Psoas muscle (tissue), 8 donors: ENCODE data around the gene GRIN2A. TPM values are rescaled to one million over a fixed set of nuclear protein-coding genes. Genes with fewer than 3 reads are reported as not detected.

Experiments
- ATAC-seq, 4 donors: fragments of 200-7000 bp; cut with Tn5 transposase; one replicate each; pipeline ENCODE4 v1.9.1; 2020; ENCODE audit warnings: moderate library complexity in 3 of 4, mild to moderate bottlenecking in 2 of 4
- DNase-seq, 2 donors: peaks; one replicate each; pipeline ENCODE4 v3.0.0-alpha.2; 2020
- H3K27ac ChIP-seq: fragments of 200-600 bp; one replicate; pipeline ENCODE4 v1.8.0; 2022
- H3K27me3 ChIP-seq, 3 donors: fragments of 200-600 bp in 1 of 3; one replicate each; pipeline versions ENCODE4 v1.6.1 to v1.8.0; 2013 to 2022; ENCODE audit warnings: low read length in 2 of 3, mild to moderate bottlenecking in 2 of 3, moderate library complexity in 1 of 3; ENCODE audit not compliant: insufficient read depth in 3 of 3
- H3K36me3 ChIP-seq, 2 donors: fragments of 200-600 bp in 1 of 2; one replicate each; pipeline versions ENCODE4 v1.6.1 to v1.8.0; 2013 to 2022; ENCODE audit warnings: low read depth in 1 of 2, mild to moderate bottlenecking in 1 of 2, moderate library complexity in 1 of 2; ENCODE audit not compliant: insufficient read depth in 1 of 2
- H3K4me1 ChIP-seq: fragments of 200-600 bp; one replicate; pipeline ENCODE4 v1.8.0; 2022
- H3K4me3 ChIP-seq: fragments of 200-600 bp; one replicate; pipeline ENCODE4 v1.8.0; 2022; ENCODE audit warnings: mild to moderate bottlenecking
- H3K9me3 ChIP-seq: fragments of 200-600 bp; one replicate; pipeline ENCODE4 v1.8.0; 2022
- CTCF ChIP-seq: fragments of 200-600 bp; IDR thresholded peaks from one replicate; pipeline ENCODE4 v1.8.0; 2022; ENCODE audit warnings: antibody characterized with exemption
- WGBS, 3 donors: extraction: QIAGEN DNeasy Blood & Tissue Kit; methylation state at CpG; one replicate each; pipeline versions ENCODE4 v1.1.6 to v1.1.7; 2013; 5-methylcytosine and 5-hydroxymethylcytosine counted together
- intact Hi-C, 2 donors: fragments of 100-400 bp; cut with DNase I; formaldehyde crosslinking; loops; one replicate each; pipeline versions ENCODE4 v1.11.0 to v1.14.2; 2022
- polyA plus RNA-seq, 3 donors: library from polyadenylated mRNA; stranded (reverse); fragments of 200-250 nt; gene quantifications; one replicate each; pipeline ENCODE4 v1.2.3, GENCODE V29; 2013
- total RNA-seq, 4 donors: library from RNA; stranded (reverse); fragmentation: NEBNext Ultra II Directional in 2 of 4; extraction: Animal tissue kit (Norgen Biotek cat#: 25700) in 2 of 4; gene quantifications; one replicate each; pipeline versions ENCODE4 v1.2.1 to v1.2.4, GENCODE V29; 2021 to 2023
- donor health status: healthy with polysubstance abuse.
- donor health status: DM: no; HTN: no; CAD: no; lungs with moderate emphysema.
- donor health status: Bipolar disorder and iron deficiency.
- donor health status: healthy.
- donor health status: DM: yes; HTN: yes; CAD: no.
- donor health status: DM: no; HTN: no; CAD: no.
- donor health status: DM: no; HTN: no; CAD: no.
- donor health status: DM: yes; HTN: yes; CAD: no.

The GRIN2A gene
- total and polyA plus RNA-seq, 7 donors, result 0.01 to 0.62 (median 0.17) TPM; not detected in 2

- intact Hi-C loops, result no loop called here
- ATAC-seq (no peak), DNase-seq (no peak)
- no peak for TF ChIP-seq CTCF
- Histone ChIP-seq H3K4me3 (no peak overlapping the region), H3K4me1 (no peaks in the 10 kb centered on the region), H3K36me3 (no peaks in the 10 kb centered on the region), H3K27ac (no peak overlapping the region), H3K27me3 (no peaks in the 10 kb centered on the region), H3K9me3 (no peaks in the 10 kb centered on the region)
These were observed 252.9 kb downstream of the GRIN2A start for GRCh38 chr16:9929313-9929712.

GRCh38 chr16:9922441-9922840 is 259.8 kb downstream of the GRIN2A start:
- H3K4me1 ChIP-seq, result no peaks in the 10 kb centered on the region
- peaks cover 0 to 3% (median 2%) of the 10 kb centered on the region in 3 donors for H3K27me3 ChIP-seq
- H3K36me3 ChIP-seq, result no peaks in the 10 kb centered on the region
- H3K27ac ChIP-seq, result no peak overlapping the region
- H3K4me3 ChIP-seq, result no peak overlapping the region
- ATAC-seq, result no peak
- intact Hi-C loops, result no loop called here
- TF ChIP-seq CTCF, result no peak
- 32 to 43% (median 34%) methylated on average over 4 of the region's 4 CpGs for WGBS, 3 donors
- H3K9me3 ChIP-seq, result no peaks in the 10 kb centered on the region
- DNase-seq, result no peak

- peaks cover 0 to 3% (median 2%) of the 10 kb centered on the region in 3 donors for H3K27me3 ChIP-seq
- H3K36me3 ChIP-seq, result no peaks in the 10 kb centered on the region
- WGBS, 3 donors, result 86 to 93% (median 90%) methylated on average over 1 of the region's 1 CpG
- intact Hi-C loops, result no loop called here
- H3K4me1 ChIP-seq, result no peaks in the 10 kb centered on the region
- ATAC-seq, result no peak
- DNase-seq, result no peak
- H3K9me3 ChIP-seq, result no peaks in the 10 kb centered on the region
- H3K4me3 ChIP-seq, result no peak overlapping the region
- no peak overlapping the region for H3K27ac ChIP-seq
- TF ChIP-seq CTCF, result no peak
These were observed 260.2 kb downstream of the GRIN2A start for GRCh38 chr16:9921997-9922396.

GRCh38 chr16:9919460-9919859 is 262.8 kb downstream of the GRIN2A start:
- ATAC-seq (no peak), DNase-seq (no peak)
- TF ChIP-seq CTCF, result no peak
- WGBS, 3 donors, result 66 to 77% (median 67%) methylated on average over 3 of the region's 3 CpGs
- H3K9me3 ChIP-seq, result no peaks in the 10 kb centered on the region
- no peak overlapping the region for H3K4me3 ChIP-seq
- intact Hi-C loops, result loop anchor here in 1 of 2 donors (10.0 kb wide), 1 partner anchor 125 kb away; no protein-coding TSS in a partner anchor
- no peaks in the 10 kb centered on the region for H3K4me1 ChIP-seq
- H3K27me3 ChIP-seq, result peaks cover 0 to 3% (median 2%) of the 10 kb centered on the region in 3 donors
- no peak overlapping the region for H3K27ac ChIP-seq
- H3K36me3 ChIP-seq, result no peaks in the 10 kb centered on the region

- ATAC-seq (no peak), DNase-seq (no peak)
- intact Hi-C loops, result loop anchor here in 1 of 2 donors (10.0 kb wide), 1 partner anchor 123 kb away; no protein-coding TSS in a partner anchor
- no peak overlapping the region for H3K4me3 ChIP-seq
- no peak overlapping the region for H3K27ac ChIP-seq
- WGBS, 3 donors, result 69 to 76% (median 71%) methylated on average over 6 of the region's 6 CpGs
- peaks cover 0 to 3% (median 2%) of the 10 kb centered on the region in 3 donors for H3K27me3 ChIP-seq
- no peaks in the 10 kb centered on the region for H3K4me1 ChIP-seq
- no peaks in the 10 kb centered on the region for H3K36me3 ChIP-seq
- no peak for TF ChIP-seq CTCF
- no peaks in the 10 kb centered on the region for H3K9me3 ChIP-seq
These were observed 264.5 kb downstream of the GRIN2A start for GRCh38 chr16:9917691-9918090.
